H1 (cell line): Measurements from ENCODE around the gene PLD6. TPM values are rescaled to one million over a fixed set of nuclear protein-coding genes. Genes with fewer than 3 reads are reported as not detected.
A peak's percentile ranks its signal among the peaks of the same experiment; 100 is the strongest.

Experiments
- CTCF ChIA-PET: fragments of 300-600 bp; sonication (Branson Sonifier 250); formaldehyde crosslinking; loops from one replicate; lab custom pipeline; 2021; ENCODE audit not compliant: partially characterized antibody; lab: Charles Lee
- POLR2A ChIA-PET: fragments of 300-600 bp; sonication (Branson Sonifier 250); formaldehyde crosslinking; loops from one replicate; lab custom pipeline; 2021; ENCODE audit warnings: inconsistent platforms; ENCODE audit not compliant: partially characterized antibody; lab: Charles Lee
- DNase-seq, 2 experiments: peaks; one replicate each; pipeline versions ENCODE4 v3.0.0 to v3.0.0-alpha.2; 2010 to 2022; ENCODE audit warnings: low spot score in 2 of 2, low read depth in 1 of 2, mixed read lengths in 1 of 2
- FAIRE-seq: peaks from 2 replicates; lab custom pipeline; 2011; peaks lifted over from hg19 to GRCh38; lab: Jason Lieb, UNC
- H2AFZ ChIP-seq: 2 replicates; pipeline ENCODE4 v1.8.1; 2012; ENCODE audit warnings: low read length, inconsistent platforms
- H2AK5ac ChIP-seq: 2 replicates; pipeline ENCODE4 v1.6.1; 2013; ENCODE audit warnings: low read depth, low read length
- H2BK120ac ChIP-seq: replicated peaks from 2 replicates; pipeline ENCODE3; 2013; ENCODE audit warnings: low read depth, low read length, inconsistent platforms
- H2BK12ac ChIP-seq: 2 replicates; pipeline ENCODE4 v1.6.1; 2013; ENCODE audit warnings: low read depth, low read length
- H2BK15ac ChIP-seq: 2 replicates; pipeline ENCODE4 v1.6.1; 2013; ENCODE audit warnings: low read length
- H2BK20ac ChIP-seq: 2 replicates; pipeline ENCODE4 v1.6.1; 2013; ENCODE audit warnings: low read length
- H2BK5ac ChIP-seq: 2 replicates; pipeline ENCODE4 v1.6.1; 2013; ENCODE audit warnings: low read depth, low read length
- H3K14ac ChIP-seq: 2 replicates; pipeline ENCODE4 v1.6.1; 2013; ENCODE audit warnings: inconsistent platforms; ENCODE audit not compliant: insufficient read length
- H3K18ac ChIP-seq: 2 replicates; pipeline ENCODE4 v1.6.1; 2013; ENCODE audit warnings: low read length; ENCODE audit errors: extremely low read depth
- H3K23ac ChIP-seq: 2 replicates; pipeline ENCODE4 v1.6.1; 2013; ENCODE audit warnings: inconsistent platforms; ENCODE audit not compliant: insufficient read length
- H3K23me2 ChIP-seq: 2 replicates; pipeline ENCODE4 v1.6.1; 2013; ENCODE audit warnings: low read depth, low read length
- H3K27ac ChIP-seq: 2 replicates; pipeline ENCODE4 v1.6.1; 2011; ENCODE audit warnings: low read depth, low read length, inconsistent platforms
- H3K27me3 ChIP-seq, 4 experiments: replicated peaks in 1 of 4; 1 replicate in 1 of 4; 2 replicates in 3 of 4; pipeline versions ENCODE4 v1.6.1 to v1.8.1; 2011 to 2013; ENCODE audit warnings: low read length in 3 of 4, mild to moderate bottlenecking in 3 of 4, inconsistent platforms in 2 of 4, mixed read lengths in 2 of 4, moderate library complexity in 1 of 4; ENCODE audit not compliant: control insufficient read depth in 3 of 4, insufficient read depth in 3 of 4; ENCODE audit errors: extremely low read depth in 1 of 4
- H3K36me3 ChIP-seq, 4 experiments: 2 replicates each; pipeline versions ENCODE4 v1.6.1 to v1.8.1; 2011 to 2013; ENCODE audit warnings: mild to moderate bottlenecking in 4 of 4, low read length in 3 of 4, moderate library complexity in 2 of 4, control low read depth in 1 of 4, inconsistent platforms in 1 of 4; ENCODE audit not compliant: insufficient read depth in 4 of 4, control insufficient read depth in 2 of 4
- H3K4ac ChIP-seq: replicated peaks from 2 replicates; pipeline ENCODE3; 2013; ENCODE audit warnings: low read length, low read depth, mixed read lengths, inconsistent platforms; ENCODE audit not compliant: insufficient read length
- H3K4me1 ChIP-seq, 4 experiments: replicated peaks in 1 of 4; 1 replicate in 1 of 4; 2 replicates in 3 of 4; pipeline versions ENCODE4 v1.6.1 to v1.8.1; 2011 to 2013; ENCODE audit warnings: low read length in 3 of 4, inconsistent platforms in 2 of 4, mixed read lengths in 1 of 4; ENCODE audit not compliant: insufficient read depth in 4 of 4, control insufficient read depth in 3 of 4
- H3K4me2 ChIP-seq, 2 experiments: 2 replicates each; pipeline versions ENCODE4 v1.6.1 to v1.8.1; 2011 to 2013; ENCODE audit warnings: low read depth in 2 of 2, low read length in 2 of 2, control low read depth in 1 of 2, inconsistent platforms in 1 of 2, mild to moderate bottlenecking in 1 of 2; ENCODE audit not compliant: insufficient read depth in 1 of 2
- H3K4me3 ChIP-seq, 4 experiments: fragments of 200-600, 300-600 bp in 1 of 4; sonication (generic), shearing (Covaris generic), sonication (Bioruptor Twin) in 1 of 4; 2 replicates each; pipeline versions ENCODE4 v1.5.1 to v1.8.1; 2011 to 2016; ENCODE audit warnings: low read length in 4 of 4, low read depth in 3 of 4, control low read depth in 2 of 4, inconsistent platforms in 2 of 4, mild to moderate bottlenecking in 2 of 4, mixed read lengths in 1 of 4, moderate library complexity in 1 of 4; ENCODE audit not compliant: insufficient read depth in 2 of 4; ENCODE audit errors: extremely low read depth in 1 of 4
- H3K56ac ChIP-seq: replicated peaks from 2 replicates; pipeline ENCODE3; 2013; ENCODE audit warnings: low read depth, mild to moderate bottlenecking, mixed read lengths, low read length, inconsistent platforms; ENCODE audit not compliant: insufficient read length
- H3K79me1 ChIP-seq: 2 replicates; pipeline ENCODE4 v1.6.1; 2013; ENCODE audit warnings: low read depth, low read length, control low read depth
- H3K79me2 ChIP-seq, 2 experiments: 2 replicates each; pipeline versions ENCODE4 v1.6.1 to v1.8.1; 2012 to 2013; ENCODE audit warnings: low read length in 2 of 2, mild to moderate bottlenecking in 2 of 2, inconsistent platforms in 1 of 2; ENCODE audit not compliant: insufficient read depth in 2 of 2, control insufficient read depth in 1 of 2
- H3K9ac ChIP-seq, 4 experiments: replicated peaks in 1 of 4; 1 replicate in 1 of 4; 2 replicates in 3 of 4; pipeline versions ENCODE4 v1.6.1 to v1.8.1; 2011 to 2013; ENCODE audit warnings: low read depth in 3 of 4, low read length in 3 of 4, control low read depth in 2 of 4, mild to moderate bottlenecking in 2 of 4, moderate library complexity in 2 of 4, inconsistent platforms in 1 of 4; ENCODE audit errors: extremely low read depth in 1 of 4
- H3K9me3 ChIP-seq, 2 experiments: 2 replicates each; pipeline versions ENCODE4 v1.6.1 to v1.8.1; 2012 to 2013; ENCODE audit warnings: mild to moderate bottlenecking in 2 of 2, moderate library complexity in 2 of 2, control low read depth in 1 of 2, inconsistent platforms in 1 of 2, low read depth in 1 of 2, low read length in 1 of 2, mixed read lengths in 1 of 2; ENCODE audit not compliant: insufficient read depth in 2 of 2
- H4K20me1 ChIP-seq, 2 experiments: replicated peaks in 1 of 2; 2 replicates each; pipeline versions ENCODE3 to v1.8.1; 2011 to 2013; ENCODE audit warnings: inconsistent platforms in 2 of 2, low read length in 2 of 2, mild to moderate bottlenecking in 1 of 2; ENCODE audit not compliant: insufficient read depth in 2 of 2, control insufficient read depth in 1 of 2
- H4K5ac ChIP-seq: 2 replicates; pipeline ENCODE4 v1.6.1; 2013; ENCODE audit warnings: low read length, low read depth, mixed read lengths, inconsistent platforms; ENCODE audit not compliant: insufficient read length
- H4K8ac ChIP-seq: 2 replicates; pipeline ENCODE4 v1.8.0; 2013; ENCODE audit warnings: mild to moderate bottlenecking, moderate library complexity, low read length, inconsistent platforms; ENCODE audit not compliant: insufficient read depth; ENCODE audit errors: extremely low read depth
- H4K91ac ChIP-seq: replicated peaks from 2 replicates; pipeline ENCODE3; 2013; ENCODE audit warnings: low read length, mixed read lengths, inconsistent platforms; ENCODE audit not compliant: insufficient read length
- ATF3 ChIP-seq: IDR thresholded peaks from 2 replicates; pipeline ENCODE4 v1.6.1; 2011; ENCODE audit warnings: low read depth, mild to moderate bottlenecking, low read length; ENCODE audit not compliant: insufficient read depth
- BCL11A ChIP-seq, 2 experiments: IDR thresholded peaks; one replicate each; pipeline ENCODE4 v1.6.1; 2011; ENCODE audit warnings: low read depth in 2 of 2, low read length in 2 of 2, mild to moderate bottlenecking in 2 of 2
- CEBPB ChIP-seq: IDR thresholded peaks from 2 replicates; pipeline ENCODE4 v1.6.1; 2012; ENCODE audit warnings: low read depth, low read length
- JUN ChIP-seq: IDR thresholded peaks from 2 replicates; pipeline ENCODE4 v1.6.1; 2011; ENCODE audit warnings: low read depth, mild to moderate bottlenecking, improper control_type of control experiment, low read length
- MAX ChIP-seq: IDR thresholded peaks from 2 replicates; pipeline ENCODE4 v1.6.1; 2012; ENCODE audit warnings: inconsistent platforms
- NANOG ChIP-seq: IDR thresholded peaks from 2 replicates; pipeline ENCODE4 v1.6.1; 2011; ENCODE audit warnings: low read length, low read depth, mild to moderate bottlenecking, inconsistent platforms; ENCODE audit not compliant: insufficient read depth, poor library complexity, severe bottlenecking
- RAD21 ChIP-seq, 2 experiments: IDR thresholded peaks in 1 of 2; conservative IDR thresholded peaks in 1 of 2; 2 replicates each; pipeline ENCODE4 v1.6.1; 2011; ENCODE audit warnings: low read depth in 2 of 2, low read length in 2 of 2, improper control_type of control experiment in 1 of 2, inconsistent platforms in 1 of 2, mild to moderate bottlenecking in 1 of 2, moderate library complexity in 1 of 2
- SIX5 ChIP-seq: IDR thresholded peaks from 2 replicates; pipeline ENCODE4 v1.6.1; 2011; ENCODE audit warnings: mild to moderate bottlenecking, low read depth, low read length
- SUZ12 ChIP-seq: fragments of 200-600 bp; sonication (generic); IDR thresholded peaks from 2 replicates; pipeline ENCODE4 v1.6.1; 2012; ENCODE audit warnings: mild to moderate bottlenecking, inconsistent platforms, low read length, moderate library complexity, mixed read lengths
- TAF1 ChIP-seq: IDR thresholded peaks from 2 replicates; pipeline ENCODE4 v1.6.1; 2011; ENCODE audit warnings: mild to moderate bottlenecking, low read depth, low read length
- WGBS, 2 experiments: shearing (Covaris generic) in 1 of 2; methylation state at CpG; one replicate each; pipeline versions ENCODE4 v1.1.6 to v1.1.7; 2013 to 2015; ENCODE audit warnings: low lambda C conversion rate in 2 of 2, mixed read lengths in 2 of 2, inconsistent platforms in 1 of 2, low coverage in 1 of 2, missing lambda C conversion rate in 1 of 2; ENCODE audit not compliant: insufficient replicate concordance in 2 of 2, insufficient coverage in 1 of 2, insufficient read length in 1 of 2; ENCODE audit errors: extremely low coverage in 1 of 2, missing lambda C conversion rate in 1 of 2; 5-methylcytosine and 5-hydroxymethylcytosine counted together
- polyA plus RNA-seq, 7 experiments: library from polyadenylated mRNA; depleted of rRNA in 3 of 7; stranded (reverse) in 5 of 7; unstranded in 2 of 7; fragments of >200 nt in 5 of 7; fragments of 200-250 nt in 2 of 7; gene quantifications; 1 replicate in 5 of 7; 2 replicates in 1 of 7; 4 replicates in 1 of 7; pipeline versions ENCODE4 v1.2.1 to v1.2.3, GENCODE V29; 2011 to 2013; ENCODE audit warnings: missing spikeins in 2 of 7, mixed read lengths in 2 of 7
- total RNA-seq: library from RNA; stranded (reverse); fragmentation: NEBNext Ultra II Directional; extraction: Animal tissue kit (Norgen Biotek cat#: 25700); gene quantifications from 2 replicates; pipeline ENCODE4 v1.2.1, GENCODE V29; 2021

PLD6 gene
- total and polyA plus RNA-seq, 2 of the 8 experiments (the other 6 are each of a cell fraction or from before 2014, with no cell fraction given) = 0.20 to 0.22 TPM

GRCh38 chr17:17235212-17236174 is 29.4 kb upstream of the PLD6 start:
- Histone ChIP-seq H3K4ac (no peak overlapping the region), H3K36me3 (peaks cover 5 to 17% (median 10%) of the 10 kb centered on the region in 4 experiments; a peak in 6 of 8 replicates), H2AFZ (no peak overlapping the region), H4K20me1 (peaks cover 14 to 18% of the 10 kb centered on the region in 2 experiments), H3K79me1 (peaks cover 16% of the 10 kb centered on the region), H3K27ac (no peak overlapping the region), H3K4me2 (peak overlapping the region; percentile 95 to 100), H4K8ac (no peak overlapping the region), H3K18ac (no peak overlapping the region), H3K4me1 (peaks cover 2 to 10% (median 5%) of the 10 kb centered on the region in 4 experiments; a peak in 5 of 7 replicates), H2BK120ac (no peak overlapping the region), H3K9ac (no peak overlapping the region), H3K27me3 (no peaks in the 10 kb centered on the region), H2BK15ac (no peak overlapping the region), H3K79me2 (peaks cover 7 to 35% of the 10 kb centered on the region in 2 experiments; a peak in 3 of 4 replicates), H4K91ac (no peak overlapping the region), H2BK20ac (no peak overlapping the region), H3K23me2 (peaks cover 9% of the 10 kb centered on the region), H2BK12ac (no peak overlapping the region), H3K23ac (no peak overlapping the region), H4K5ac (no peak overlapping the region), H2AK5ac (no peak overlapping the region), H3K56ac (no peak overlapping the region), H2BK5ac (no peak overlapping the region), H3K9me3 (no peaks in the 10 kb centered on the region), H3K4me3 (peak overlapping the region; percentile 79 to 97 (median 94); a peak in 6 of 8 replicates), H3K14ac (no peak overlapping the region)
- no peak for DNase-seq
- WGBS, 2 experiments = 88% methylated on average over 19 of the region's 19 CpGs; no CpG with 5 or more reads in 1 of the 2 experiments
- ChIA-PET CTCF (interaction anchor here (0.6 to 1.3 kb wide), 3 partner anchors 11 to 110 kb away, joined by 4 to 5 read pairs (median 5); no protein-coding TSS in a partner anchor), POLR2A (interaction anchor here (1.2 to 1.8 kb wide), 3 partner anchors 9 to 21 kb away, joined by 3 to 7 read pairs (median 5); no protein-coding TSS in a partner anchor)
- no peak for FAIRE-seq
- TF ChIP-seq BCL11A (IDR thresholded peaks at IDR 0.05; ENCODE audit: low read depth in 2 of 2, low read length in 2 of 2) (no peak), ATF3 (no peak), CEBPB (no peak), JUN (no peak), SUZ12 (no peak), TAF1 (no peak), RAD21 (IDR thresholded peaks at IDR 0.05 in 1 of 2, conservative IDR thresholded peaks at IDR 0.05 in 1 of 2; ENCODE audit: low read depth in 2 of 2, low read length in 2 of 2) (no peak), MAX (no peak), SIX5 (no peak), NANOG (no peak)
